Measurements from ENCODE around the gene INHA.

The INHA gene

GRCh38 chr2:219608399-219608964 lies 36.4 kb downstream of the INHA start:
- in situ Hi-C loops (cut with MboI; ENCODE audit: low sequenced_read_pairs), result no loop called here

- in situ Hi-C loops (cut with MboI; ENCODE audit: low sequenced_read_pairs), result no loop called here
Measured at GRCh38 chr2:219609149-219609750, 37.1 kb downstream of the INHA start.

GRCh38 chr2:219611306-219611705 lies 39.2 kb downstream of the INHA start:
- in situ Hi-C loops (cut with MboI; ENCODE audit: low sequenced_read_pairs), result no loop called here

GRCh38 chr2:219611866-219612576 lies 39.9 kb downstream of the INHA start:
- in situ Hi-C loops (cut with MboI; ENCODE audit: low sequenced_read_pairs), result no loop called here

GRCh38 chr2:219612577-219613286 lies 40.6 kb downstream of the INHA start:
- in situ Hi-C loops (cut with MboI; ENCODE audit: low sequenced_read_pairs), result no loop called here

- in situ Hi-C loops (cut with MboI; ENCODE audit: low sequenced_read_pairs), result no loop called here
Measured at GRCh38 chr2:219613461-219614070, 41.5 kb downstream of the INHA start.

- in situ Hi-C loops (cut with MboI; ENCODE audit: low sequenced_read_pairs), result no loop called here
Measured at GRCh38 chr2:219614076-219614860, 42.2 kb downstream of the INHA start.

GRCh38 chr2:219615036-219615435 lies 42.9 kb downstream of the INHA start:
- in situ Hi-C loops (cut with MboI; ENCODE audit: low sequenced_read_pairs), result no loop called here

GRCh38 chr2:219615894-219616293 lies 43.8 kb downstream of the INHA start:
- in situ Hi-C loops (cut with MboI; ENCODE audit: low sequenced_read_pairs), result no loop called here

GRCh38 chr2:219616550-219616949 lies 44.4 kb downstream of the INHA start:
- in situ Hi-C loops (cut with MboI; ENCODE audit: low sequenced_read_pairs), result no loop called here

GRCh38 chr2:219618733-219619122 lies 46.6 kb downstream of the INHA start:
- in situ Hi-C loops (cut with MboI; ENCODE audit: low sequenced_read_pairs), result no loop called here

- in situ Hi-C loops (cut with MboI; ENCODE audit: low sequenced_read_pairs), result no loop called here
Measured at GRCh38 chr2:219619235-219619634, 47.1 kb downstream of the INHA start.

GRCh38 chr2:219620546-219620945 lies 48.4 kb downstream of the INHA start:
- in situ Hi-C loops (cut with MboI; ENCODE audit: low sequenced_read_pairs), result no loop called here

GRCh38 chr2:219621935-219622334 lies 49.8 kb downstream of the INHA start:
- in situ Hi-C loops (cut with MboI; ENCODE audit: low sequenced_read_pairs), result no loop called here

GRCh38 chr2:219622472-219622871 lies 50.4 kb downstream of the INHA start:
- in situ Hi-C loops (cut with MboI; ENCODE audit: low sequenced_read_pairs), result no loop called here

GRCh38 chr2:219624565-219624964 lies 52.5 kb downstream of the INHA start:
- in situ Hi-C loops (cut with MboI; ENCODE audit: low sequenced_read_pairs), result no loop called here

- in situ Hi-C loops (cut with MboI; ENCODE audit: low sequenced_read_pairs), result no loop called here
Measured at GRCh38 chr2:219625179-219625578, 53.1 kb downstream of the INHA start.

Measured in HL-60/S4 treated with retinoic acid at 250 ng/mL for 4 days and 3 days (cell line).